HCT116 (cell line): ENCODE data around the gene COL21A1.

Experiments used
- CEBPB ChIP-seq: IDR thresholded peaks from 2 replicates; pipeline ENCODE4 v1.6.1; 2012; ENCODE audit warnings: low read depth
- EGR1 ChIP-seq: IDR thresholded peaks from 2 replicates; pipeline ENCODE4 v1.6.1; 2012; ENCODE audit warnings: low read depth
- EZH2 ChIP-seq: fragments of 200-600 bp; sonication (generic); IDR thresholded peaks from 2 replicates; pipeline ENCODE4 v1.6.1; 2017; ENCODE audit warnings: antibody characterized with exemption, mixed run types
- POLR2A ChIP-seq: IDR thresholded peaks from 2 replicates; pipeline ENCODE4 v1.7.0; 2011; ENCODE audit warnings: borderline replicate concordance; ENCODE audit not compliant: insufficient read depth, insufficient read length; ENCODE audit errors: extremely low read depth
- POLR2AphosphoS5 ChIP-seq: IDR thresholded peaks from 2 replicates; pipeline ENCODE4 v1.6.1; 2011; ENCODE audit warnings: mild to moderate bottlenecking, low read depth, low read length, moderate library complexity
- RAD21 ChIP-seq: IDR thresholded peaks from 2 replicates; pipeline ENCODE4 v1.6.1; 2012; ENCODE audit warnings: low read depth, mild to moderate bottlenecking
- SIN3A ChIP-seq: IDR thresholded peaks from 2 replicates; pipeline ENCODE4 v1.6.1; 2012; ENCODE audit warnings: low read depth
- TCF7L2 ChIP-seq: IDR thresholded peaks from 2 replicates; pipeline ENCODE4 v1.7.0; 2011; ENCODE audit warnings: borderline replicate concordance, inconsistent platforms; ENCODE audit not compliant: insufficient read depth, insufficient read length; ENCODE audit errors: extremely low read depth
- ZNF274 ChIP-seq: fragments of 200-500 bp; sonication (Bioruptor generic); IDR thresholded peaks from 2 replicates; pipeline ENCODE4 v1.6.1; 2014; ENCODE audit warnings: mild to moderate bottlenecking, low read depth, low read length, inconsistent platforms
- TF ChIP-seq, protein P1 (sequence below), 3 experiments: fragments of 200-600 bp in 1 of 3; sonication (generic) in 1 of 3; IDR thresholded peaks in 2 of 3; conservative IDR thresholded peaks in 1 of 3; 2 replicates each; pipeline ENCODE4 v1.5.1; 2012 to 2017; ENCODE audit warnings: low read depth in 2 of 3, low read length in 2 of 3, antibody characterized with exemption in 1 of 3, borderline replicate concordance in 1 of 3, control low read depth in 1 of 3, mild to moderate bottlenecking in 1 of 3, mixed read lengths in 1 of 3, mixed run types in 1 of 3, moderate library complexity in 1 of 3; ENCODE audit not compliant: insufficient read depth in 1 of 3
- TF ChIP-seq, protein P2 (sequence below): IDR thresholded peaks from 2 replicates; pipeline ENCODE4 v1.6.1; 2012
- TF ChIP-seq, protein P3 (sequence below): IDR thresholded peaks from 2 replicates; pipeline ENCODE4 v1.6.1; 2011; ENCODE audit warnings: mild to moderate bottlenecking, low read length, moderate library complexity; ENCODE audit not compliant: insufficient replicate concordance; ENCODE audit errors: extremely low read depth

DNA sequence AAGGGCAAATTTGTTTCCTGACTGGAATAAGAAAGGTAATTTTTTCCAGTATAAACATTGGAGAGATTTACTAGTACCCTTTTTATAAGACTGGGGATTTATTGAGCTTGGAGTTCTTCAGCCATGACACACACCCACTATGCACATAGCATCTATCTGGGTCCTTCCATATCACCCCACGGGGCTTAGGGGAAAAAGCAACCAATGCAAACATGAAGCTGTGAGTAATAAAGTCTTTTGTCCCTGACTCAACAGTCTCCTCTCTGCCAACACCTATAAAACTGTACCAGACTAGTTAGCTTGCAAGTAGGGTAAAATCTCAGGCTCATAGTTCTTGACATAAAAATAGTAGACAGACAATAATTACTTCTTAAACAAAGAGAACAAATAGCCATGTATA lies 23.4 kb downstream of the COL21A1 start:
- TF ChIP-seq, protein P1, sequence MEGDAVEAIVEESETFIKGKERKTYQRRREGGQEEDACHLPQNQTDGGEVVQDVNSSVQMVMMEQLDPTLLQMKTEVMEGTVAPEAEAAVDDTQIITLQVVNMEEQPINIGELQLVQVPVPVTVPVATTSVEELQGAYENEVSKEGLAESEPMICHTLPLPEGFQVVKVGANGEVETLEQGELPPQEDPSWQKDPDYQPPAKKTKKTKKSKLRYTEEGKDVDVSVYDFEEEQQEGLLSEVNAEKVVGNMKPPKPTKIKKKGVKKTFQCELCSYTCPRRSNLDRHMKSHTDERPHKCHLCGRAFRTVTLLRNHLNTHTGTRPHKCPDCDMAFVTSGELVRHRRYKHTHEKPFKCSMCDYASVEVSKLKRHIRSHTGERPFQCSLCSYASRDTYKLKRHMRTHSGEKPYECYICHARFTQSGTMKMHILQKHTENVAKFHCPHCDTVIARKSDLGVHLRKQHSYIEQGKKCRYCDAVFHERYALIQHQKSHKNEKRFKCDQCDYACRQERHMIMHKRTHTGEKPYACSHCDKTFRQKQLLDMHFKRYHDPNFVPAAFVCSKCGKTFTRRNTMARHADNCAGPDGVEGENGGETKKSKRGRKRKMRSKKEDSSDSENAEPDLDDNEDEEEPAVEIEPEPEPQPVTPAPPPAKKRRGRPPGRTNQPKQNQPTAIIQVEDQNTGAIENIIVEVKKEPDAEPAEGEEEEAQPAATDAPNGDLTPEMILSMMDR (IDR thresholded peaks at IDR 0.05 in 2 of 3, conservative IDR thresholded peaks at IDR 0.05 in 1 of 3; ENCODE audit: borderline replicate concordance in 1 of 3, insufficient read depth in 1 of 3, low read depth in 2 of 3, low read length in 2 of 3), result no peak
- TF ChIP-seq, protein P2, sequence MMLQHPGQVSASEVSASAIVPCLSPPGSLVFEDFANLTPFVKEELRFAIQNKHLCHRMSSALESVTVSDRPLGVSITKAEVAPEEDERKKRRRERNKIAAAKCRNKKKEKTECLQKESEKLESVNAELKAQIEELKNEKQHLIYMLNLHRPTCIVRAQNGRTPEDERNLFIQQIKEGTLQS, result no peak
- TF ChIP-seq EZH2 (no peak), SIN3A (no peak), POLR2A (no peak), ZNF274 (no peak), TCF7L2 (no peak), RAD21 (no peak), POLR2AphosphoS5 (no peak), CEBPB (no peak), EGR1 (no peak)
- TF ChIP-seq, protein P3, sequence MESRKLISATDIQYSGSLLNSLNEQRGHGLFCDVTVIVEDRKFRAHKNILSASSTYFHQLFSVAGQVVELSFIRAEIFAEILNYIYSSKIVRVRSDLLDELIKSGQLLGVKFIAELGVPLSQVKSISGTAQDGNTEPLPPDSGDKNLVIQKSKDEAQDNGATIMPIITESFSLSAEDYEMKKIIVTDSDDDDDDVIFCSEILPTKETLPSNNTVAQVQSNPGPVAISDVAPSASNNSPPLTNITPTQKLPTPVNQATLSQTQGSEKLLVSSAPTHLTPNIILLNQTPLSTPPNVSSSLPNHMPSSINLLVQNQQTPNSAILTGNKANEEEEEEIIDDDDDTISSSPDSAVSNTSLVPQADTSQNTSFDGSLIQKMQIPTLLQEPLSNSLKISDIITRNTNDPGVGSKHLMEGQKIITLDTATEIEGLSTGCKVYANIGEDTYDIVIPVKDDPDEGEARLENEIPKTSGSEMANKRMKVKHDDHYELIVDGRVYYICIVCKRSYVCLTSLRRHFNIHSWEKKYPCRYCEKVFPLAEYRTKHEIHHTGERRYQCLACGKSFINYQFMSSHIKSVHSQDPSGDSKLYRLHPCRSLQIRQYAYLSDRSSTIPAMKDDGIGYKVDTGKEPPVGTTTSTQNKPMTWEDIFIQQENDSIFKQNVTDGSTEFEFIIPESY, result no peak
